NCI-H2196 treated with DMSO at 0.1 percent for 48 hours (cell line): ENCODE data around the gene DNAJC21.
A peak's percentile ranks its signal among the peaks of the same experiment; 100 is the strongest.
"Not testable (repeated sequence)": the region's sequence is repeated elsewhere in the genome, so short reads cannot be mapped to it uniquely, and the experiment has no call there.

Source experiments
- DNase-seq: peaks from one replicate; lab custom pipeline; 2025; ENCODE audit not compliant: unreplicated experiment; lab: John Stamatoyannopoulos, UW

The DNAJC21 gene

DNA sequence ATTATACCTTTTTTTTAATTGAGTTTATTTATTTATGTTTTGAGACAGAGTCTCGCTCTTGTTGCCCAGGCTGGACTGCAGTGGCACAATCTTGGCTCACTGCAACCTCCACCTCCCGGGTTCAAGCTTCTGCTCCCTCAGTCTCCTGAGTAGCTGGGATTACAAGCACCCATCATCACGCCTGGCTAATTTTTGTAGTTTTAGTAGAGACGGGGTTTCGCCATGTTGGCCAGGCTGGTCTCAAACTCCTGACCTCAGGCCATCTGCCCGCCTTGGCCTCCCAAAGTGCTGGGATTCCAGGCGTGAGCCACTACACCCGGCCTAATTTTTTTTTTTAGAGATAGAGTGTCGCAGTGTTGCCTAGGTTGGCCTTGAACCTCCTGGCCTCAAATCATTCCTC, 6.1 kb upstream of the DNAJC21 start:
- DNase-seq, result not testable (repeated sequence)

- no peak for DNase-seq
Measured at GRCh38 chr5:34923694-34924461, 5.5 kb upstream of the DNAJC21 start.

- DNase-seq, result no peak
Measured at GRCh38 chr5:34924462-34924765, 4.9 kb upstream of the DNAJC21 start.

DNA sequence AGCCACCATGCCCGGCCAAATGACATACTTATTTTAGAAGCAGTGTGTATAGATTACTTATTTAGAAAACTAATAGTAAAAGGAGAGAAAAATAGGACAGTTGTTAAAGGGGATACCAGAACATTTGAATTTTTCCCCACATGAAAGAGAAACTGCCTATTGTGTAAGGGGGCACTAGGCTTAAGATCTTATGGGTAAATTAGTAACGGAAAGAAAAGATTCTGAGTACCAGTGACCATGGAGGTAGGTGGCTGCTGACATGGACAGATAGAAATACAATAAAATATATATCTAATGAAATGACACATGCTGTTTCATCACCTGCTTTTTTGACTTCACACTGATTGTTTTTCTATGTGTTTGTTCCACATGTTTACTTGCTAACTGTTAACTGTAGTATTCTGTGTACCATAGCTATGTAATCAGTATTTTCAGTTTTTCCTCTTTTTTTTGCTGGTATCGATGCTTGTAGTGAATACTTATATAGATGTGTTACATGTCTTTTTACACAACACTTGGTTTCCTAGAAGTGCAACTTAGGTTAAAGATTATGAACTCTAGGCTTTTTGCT, 3.0 kb upstream of the DNAJC21 start:
- DNase-seq, result no peak

GRCh38 chr5:34927785-34928184, 1.6 kb upstream of the DNAJC21 start:
- DNase-seq, result no peak

DNA sequence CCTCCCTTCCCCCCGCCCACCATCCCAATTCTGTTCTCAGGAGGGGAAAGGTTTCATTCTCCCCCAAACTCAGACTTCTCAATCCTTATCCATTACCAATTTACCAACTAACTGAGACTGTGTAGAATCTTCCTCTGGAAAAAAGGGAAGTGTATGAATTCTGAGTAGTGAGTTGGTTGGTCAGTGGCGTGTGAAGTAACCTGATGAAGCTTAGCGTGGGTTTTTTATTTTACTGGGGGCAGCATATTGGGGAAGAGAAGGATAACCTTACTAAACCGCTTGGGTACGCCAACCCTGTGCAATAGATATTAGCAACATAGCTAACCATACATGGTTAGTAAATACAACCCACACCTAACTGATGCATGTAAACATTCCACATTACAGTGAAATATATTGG, 1.1 kb upstream of the DNAJC21 start:
- DNase-seq, result no peak

DNA sequence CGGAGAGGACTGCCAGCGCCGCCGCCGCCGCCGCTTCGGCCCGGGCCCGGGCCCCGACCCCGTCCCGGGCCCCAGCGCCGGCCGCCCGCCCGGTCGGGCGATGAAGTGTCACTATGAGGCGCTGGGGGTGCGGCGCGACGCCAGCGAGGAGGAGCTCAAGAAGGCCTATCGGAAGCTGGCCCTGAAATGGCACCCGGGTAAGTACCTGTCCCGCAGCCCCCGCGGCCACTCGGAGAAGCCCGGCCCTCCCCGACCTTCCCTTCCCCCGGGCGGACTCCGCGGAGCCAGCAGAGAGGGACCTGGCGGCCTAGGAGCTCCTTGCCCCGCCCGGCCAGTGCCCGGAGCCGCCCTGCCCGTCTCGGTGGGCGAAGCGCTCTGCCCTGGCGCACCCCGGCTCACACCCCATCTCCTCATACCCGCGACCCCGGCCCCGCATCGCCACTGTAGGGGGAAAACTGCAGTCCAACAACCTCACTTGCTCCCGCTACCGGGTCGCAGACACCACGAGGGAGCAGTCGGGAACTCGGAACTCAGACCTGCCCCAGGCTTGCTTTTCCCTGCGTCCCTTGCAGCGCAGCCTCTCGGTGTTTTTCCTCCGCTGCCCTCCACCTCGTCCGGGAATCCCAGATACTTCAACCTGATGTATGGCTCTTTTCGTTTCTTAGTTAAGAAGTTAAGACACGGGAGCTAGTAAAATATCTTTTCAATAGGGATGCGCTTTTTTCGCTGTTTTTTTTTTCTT, 532 bp downstream of the DNAJC21 start:
- peak; percentile 79 for DNase-seq

GRCh38 chr5:34930462-34930844, 1.1 kb downstream of the DNAJC21 start:
- no peak for DNase-seq

DNA sequence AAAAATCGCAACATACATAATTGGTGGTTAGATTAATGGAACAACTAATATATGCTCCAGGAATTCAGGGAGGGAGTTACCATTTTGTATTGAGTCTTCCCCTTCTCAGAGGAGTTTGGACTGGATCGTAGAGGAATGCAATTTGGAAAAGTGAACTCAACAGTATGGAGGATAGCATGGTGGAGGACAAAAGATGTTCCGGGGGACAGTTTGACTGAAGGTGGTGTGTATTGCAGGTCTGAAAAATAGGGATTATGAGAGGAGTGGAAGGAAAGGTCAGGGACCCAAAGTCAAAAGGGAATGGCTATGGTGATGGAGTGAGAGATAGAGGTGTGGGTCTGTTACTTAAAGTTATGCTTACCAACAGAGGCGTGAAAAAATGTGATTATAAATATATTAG, 1.5 kb downstream of the DNAJC21 start:
- DNase-seq, result no peak

DNA sequence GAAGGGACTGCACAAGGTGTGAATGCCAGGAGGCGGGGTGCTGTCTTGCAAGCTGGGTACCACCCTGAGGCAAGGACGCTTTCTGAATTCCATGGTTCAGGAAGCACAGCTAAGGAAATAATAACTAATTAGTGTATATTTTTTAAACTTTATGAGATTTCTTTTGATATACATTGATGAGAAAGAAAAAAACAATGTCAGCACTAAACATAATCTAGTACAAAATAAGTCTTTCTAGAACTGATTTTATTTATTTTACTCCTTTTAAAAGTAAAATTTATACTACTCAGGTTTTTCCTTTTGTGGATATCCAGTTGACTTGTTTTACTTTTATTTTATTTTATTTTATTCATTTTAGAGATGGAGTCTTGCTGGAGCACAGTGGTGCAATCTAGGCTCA, 3.6 kb downstream of the DNAJC21 start:
- no peak for DNase-seq

DNA sequence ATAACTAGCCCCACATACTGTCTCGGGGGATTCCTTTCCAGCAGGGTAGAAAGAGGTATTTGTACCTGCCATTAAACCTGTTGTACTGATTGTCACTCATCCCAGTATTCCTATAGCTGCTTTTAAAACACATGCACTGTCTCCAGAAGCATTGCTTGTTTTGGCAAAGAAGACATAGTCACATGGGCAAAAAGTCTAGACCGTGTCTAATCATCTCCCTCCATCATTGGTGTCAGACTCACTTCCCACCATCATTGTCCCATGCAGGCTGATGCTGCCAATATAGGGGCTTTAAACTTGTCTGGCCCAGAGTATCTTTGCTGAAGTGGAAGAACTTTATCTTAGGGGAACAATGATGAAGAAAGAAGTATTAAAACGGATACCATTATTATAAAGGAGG, 12.6 kb downstream of the DNAJC21 start:
- no peak for DNase-seq

- no peak for DNase-seq
Measured at GRCh38 chr5:34944044-34944443, 14.7 kb downstream of the DNAJC21 start.

- DNase-seq, result no peak
Measured at GRCh38 chr5:34944460-34945047, 15.2 kb downstream of the DNAJC21 start.

DNA sequence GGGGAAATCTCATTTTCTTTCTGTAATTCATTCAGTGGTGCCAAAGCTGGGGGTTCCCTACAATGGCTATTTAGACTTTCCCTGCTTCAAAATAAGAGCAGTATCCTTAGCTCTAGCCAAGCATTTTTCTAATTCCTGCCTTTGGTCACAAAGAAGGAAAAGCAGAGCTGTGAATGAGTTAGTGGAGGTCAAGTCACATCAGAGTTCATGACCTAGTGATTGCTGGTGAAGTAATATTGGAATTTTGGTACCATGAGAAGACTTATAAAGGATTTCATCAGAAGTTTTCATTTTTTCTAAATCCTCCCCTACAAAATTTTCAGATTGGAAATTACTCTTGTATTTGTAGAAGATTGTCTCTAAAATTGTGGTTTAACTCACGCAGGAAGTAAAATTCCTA, 28.0 kb downstream of the DNAJC21 start:
- DNase-seq, result no peak

DNA sequence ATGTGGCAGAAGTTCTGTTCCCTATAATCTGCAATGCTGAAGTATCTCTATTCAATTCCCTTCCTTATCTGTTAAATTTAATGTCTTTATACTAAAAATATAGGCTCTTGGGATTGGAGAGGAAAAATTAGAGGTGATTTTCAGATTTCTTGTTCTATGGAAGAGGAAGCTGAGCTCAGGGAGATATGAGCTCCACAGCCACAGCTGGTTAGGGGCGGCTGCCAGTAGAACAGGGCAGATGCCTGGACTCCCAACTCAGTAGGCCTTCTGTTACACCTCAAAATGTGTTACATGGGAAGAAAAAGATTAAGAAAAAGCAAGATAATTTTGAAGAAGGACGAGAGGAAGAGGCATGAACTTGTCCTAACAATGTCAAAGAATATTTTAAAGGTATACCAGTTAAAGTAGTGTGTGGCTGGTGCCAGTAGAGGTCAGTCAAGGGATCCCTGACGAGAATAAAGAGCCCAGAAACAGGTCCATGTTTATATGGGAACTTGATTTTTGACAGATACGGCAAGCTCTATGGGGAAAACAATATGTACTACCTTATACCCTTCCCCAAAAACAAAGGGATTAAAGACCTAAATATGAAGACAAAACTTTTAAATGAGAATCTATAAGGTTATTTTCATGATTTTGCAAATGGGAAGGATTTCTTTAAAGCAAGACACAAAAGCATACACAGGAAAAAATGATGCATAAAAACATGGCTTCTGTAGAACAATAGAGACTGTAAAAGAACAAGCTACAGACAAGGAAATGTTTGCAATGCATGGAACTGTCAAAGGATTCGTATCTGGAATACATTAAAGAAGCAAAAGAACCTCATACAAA, 28.7 kb downstream of the DNAJC21 start:
- no peak for DNase-seq

- DNase-seq, result no peak
Measured at GRCh38 chr5:34959323-34959722, 30.0 kb downstream of the DNAJC21 start.

- DNase-seq, result no peak
Measured at GRCh38 chr5:34967540-34967939, 38.2 kb downstream of the DNAJC21 start.

DNA sequence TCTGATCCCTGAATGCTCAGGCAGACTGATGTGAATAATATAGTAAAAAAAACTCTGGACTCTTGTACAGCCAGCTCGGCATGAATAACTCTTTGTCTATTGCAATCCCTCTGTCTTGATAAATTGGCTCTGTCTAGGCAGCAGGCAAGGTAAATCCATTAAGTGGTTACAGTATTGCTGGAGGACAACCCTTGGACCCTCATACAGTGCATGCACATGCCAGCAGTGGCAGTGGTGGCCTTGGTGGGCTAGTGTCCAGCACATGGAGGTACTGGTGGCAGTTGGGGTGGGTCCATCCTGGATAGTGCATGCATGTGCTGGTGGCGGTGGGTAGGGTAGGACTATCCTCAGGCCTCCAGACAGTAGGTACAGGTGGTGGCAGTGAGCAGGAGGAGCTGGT, 38.9 kb downstream of the DNAJC21 start:
- no peak for DNase-seq

- no peak for DNase-seq
Measured at GRCh38 chr5:34970552-34970951, 41.2 kb downstream of the DNAJC21 start.

DNA sequence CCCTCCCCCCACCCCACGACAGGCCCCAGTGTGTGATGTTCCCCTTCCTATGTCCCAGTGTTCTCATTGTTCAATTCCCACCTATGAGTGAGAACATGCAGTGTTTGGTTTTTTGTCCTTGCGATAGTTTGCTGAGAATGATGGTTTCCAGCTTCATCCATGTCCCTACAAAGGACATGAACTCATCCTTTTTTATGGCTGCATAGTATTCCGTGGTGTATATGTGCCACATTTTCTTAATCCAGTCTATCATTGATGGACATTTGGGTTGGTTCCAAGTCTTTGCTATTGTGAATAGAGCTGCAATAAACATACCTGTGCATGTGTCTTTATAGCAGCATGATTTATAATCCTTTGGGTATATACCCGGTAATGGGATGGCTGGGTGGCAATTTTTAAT, 42.3 kb downstream of the DNAJC21 start:
- DNase-seq, result not testable (repeated sequence)

DNA sequence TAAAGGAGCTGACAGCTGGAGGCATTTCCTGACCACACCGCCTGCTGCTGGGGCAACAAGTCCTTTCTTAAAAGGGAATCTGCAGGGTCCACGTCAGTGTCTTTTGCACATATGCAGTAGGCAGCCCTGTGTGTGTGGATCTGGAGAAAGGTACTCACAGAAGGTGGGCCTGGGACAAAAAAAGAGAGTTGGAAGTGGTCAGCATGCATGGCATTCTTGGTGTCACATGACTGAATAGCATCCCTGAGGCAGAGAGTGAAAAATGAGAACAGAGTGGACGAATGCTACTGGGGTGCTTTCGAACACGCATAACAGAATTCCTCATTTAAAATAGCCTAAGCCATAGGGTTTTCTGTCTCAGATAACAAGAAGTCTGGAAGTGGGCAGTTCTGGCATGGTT, 47.0 kb downstream of the DNAJC21 start:
- no peak for DNase-seq
